MV-4-11 (cell line): ENCODE data around the gene HTRA1.

Experiments used
- DNase-seq: peaks from one replicate; lab custom pipeline; 2025; lab: John Stamatoyannopoulos, UW

The HTRA1 gene

DNA sequence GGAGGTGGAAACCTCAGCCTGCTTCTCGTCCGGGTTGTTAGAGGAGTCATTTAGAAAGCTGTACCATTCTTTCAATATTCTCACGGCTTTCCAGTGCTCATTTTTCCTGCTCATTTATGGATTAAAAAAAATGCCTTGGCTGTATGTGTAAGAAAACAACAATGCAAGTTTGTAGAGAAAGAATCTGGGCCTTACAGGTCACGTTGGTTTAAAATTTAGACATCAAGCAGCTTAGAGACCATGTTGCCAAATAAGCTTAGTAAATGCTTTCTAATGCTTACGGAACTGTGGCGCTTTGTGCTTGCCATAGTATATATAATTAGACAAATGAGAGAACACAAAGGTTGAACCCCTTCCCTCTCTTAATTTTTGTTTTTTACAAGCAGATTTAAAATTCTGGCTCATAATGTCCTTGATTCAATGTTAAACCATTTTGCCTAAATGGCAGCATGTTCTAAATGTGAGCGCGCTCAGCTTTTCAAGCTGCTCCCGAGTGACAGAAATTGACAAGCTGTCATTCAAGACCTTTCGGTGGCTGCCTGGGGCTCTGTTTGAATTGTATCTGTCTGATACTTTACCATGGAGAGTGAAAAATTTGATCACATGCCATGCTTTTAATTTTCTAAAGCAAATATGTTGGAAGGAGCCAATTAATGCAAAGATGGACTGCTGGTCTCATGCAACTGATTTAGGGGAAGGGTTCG lies 5.8 kb upstream of the HTRA1 start:
- DNase-seq = no peak

DNA sequence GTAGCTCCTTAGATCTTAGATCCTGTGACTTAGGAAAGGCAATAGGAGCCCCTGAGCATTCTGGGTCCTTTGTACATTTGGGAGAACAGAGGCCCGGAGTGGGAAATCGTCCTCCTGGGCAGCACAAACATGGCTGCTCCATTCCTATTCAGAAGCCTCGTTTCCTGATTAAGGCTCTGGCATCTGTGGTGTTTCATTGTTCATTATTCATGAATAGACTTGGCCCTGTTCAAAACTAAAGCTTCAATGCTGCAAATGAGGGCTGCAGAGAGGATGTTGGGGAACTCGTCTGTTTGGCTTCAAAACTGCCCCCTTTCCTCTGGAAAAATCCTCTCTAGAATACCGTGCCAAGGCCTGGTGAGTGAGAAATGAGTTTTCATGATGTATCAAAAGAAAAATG lies 3.4 kb upstream of the HTRA1 start:
- no peak for DNase-seq

DNA sequence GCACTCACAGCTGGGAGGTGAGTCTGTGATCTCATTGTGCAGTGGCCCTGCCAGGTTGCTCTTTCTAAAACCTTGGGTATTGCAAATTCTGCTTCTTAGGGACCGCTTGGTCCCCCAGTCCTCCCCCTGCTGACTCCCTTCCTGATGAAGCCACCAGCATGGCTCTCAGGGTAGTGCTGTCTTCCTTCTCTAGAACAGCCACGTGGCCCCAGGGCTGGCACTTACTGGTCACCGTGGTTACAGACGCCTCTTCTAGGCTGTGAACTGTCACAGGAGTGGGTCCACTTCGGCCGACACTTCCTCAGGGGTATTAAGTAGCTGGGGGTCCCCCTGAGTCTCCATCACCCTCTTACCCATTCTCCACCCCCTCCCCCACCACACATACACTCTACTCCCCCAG lies 2.7 kb upstream of the HTRA1 start:
- DNase-seq = no peak

DNA sequence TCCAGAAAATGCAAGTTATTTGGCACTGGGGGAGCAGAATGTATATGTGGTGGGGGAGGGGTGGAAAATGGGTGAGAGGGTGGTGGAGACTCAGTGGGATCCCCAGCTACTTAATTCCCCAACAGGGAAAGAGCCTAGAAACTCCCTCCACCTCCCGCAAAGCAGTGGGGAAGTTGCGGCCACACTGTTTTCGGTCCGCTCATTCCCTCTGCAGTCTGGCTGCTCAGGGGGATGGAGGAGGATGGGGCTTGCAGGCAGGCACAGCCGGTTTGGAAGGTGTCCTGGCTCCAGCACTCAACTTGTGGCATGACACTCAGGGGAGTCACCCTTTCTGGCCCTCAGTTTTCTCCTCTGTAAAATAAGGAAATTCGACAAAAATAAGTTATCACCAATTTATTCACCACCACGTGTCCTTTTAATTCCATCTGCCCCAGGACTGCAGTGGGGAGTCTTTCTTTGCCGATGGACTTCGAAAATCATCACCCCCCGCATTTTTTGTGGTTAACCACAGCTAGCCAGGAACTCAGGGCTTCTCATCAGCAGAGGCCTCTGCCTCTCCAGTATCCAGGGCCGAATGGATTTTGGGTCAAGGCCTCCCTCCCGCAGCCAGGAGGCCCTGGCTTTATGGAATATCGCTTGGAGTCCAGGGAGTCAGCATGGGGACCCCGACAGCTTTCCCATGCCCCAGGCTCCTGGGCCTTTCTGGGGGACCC lies 1.6 kb upstream of the HTRA1 start:
- peak; percentile 46 for DNase-seq

DNA sequence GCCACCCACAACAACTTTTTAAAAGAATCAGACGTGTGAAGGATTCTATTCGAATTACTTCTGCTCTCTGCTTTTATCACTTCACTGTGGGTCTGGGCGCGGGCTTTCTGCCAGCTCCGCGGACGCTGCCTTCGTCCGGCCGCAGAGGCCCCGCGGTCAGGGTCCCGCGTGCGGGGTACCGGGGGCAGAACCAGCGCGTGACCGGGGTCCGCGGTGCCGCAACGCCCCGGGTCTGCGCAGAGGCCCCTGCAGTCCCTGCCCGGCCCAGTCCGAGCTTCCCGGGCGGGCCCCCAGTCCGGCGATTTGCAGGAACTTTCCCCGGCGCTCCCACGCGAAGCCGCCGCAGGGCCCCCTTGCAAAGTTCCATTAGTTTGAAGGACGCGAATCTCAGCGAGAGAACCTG lies 461 bp upstream of the HTRA1 start:
- no peak for DNase-seq

DNA sequence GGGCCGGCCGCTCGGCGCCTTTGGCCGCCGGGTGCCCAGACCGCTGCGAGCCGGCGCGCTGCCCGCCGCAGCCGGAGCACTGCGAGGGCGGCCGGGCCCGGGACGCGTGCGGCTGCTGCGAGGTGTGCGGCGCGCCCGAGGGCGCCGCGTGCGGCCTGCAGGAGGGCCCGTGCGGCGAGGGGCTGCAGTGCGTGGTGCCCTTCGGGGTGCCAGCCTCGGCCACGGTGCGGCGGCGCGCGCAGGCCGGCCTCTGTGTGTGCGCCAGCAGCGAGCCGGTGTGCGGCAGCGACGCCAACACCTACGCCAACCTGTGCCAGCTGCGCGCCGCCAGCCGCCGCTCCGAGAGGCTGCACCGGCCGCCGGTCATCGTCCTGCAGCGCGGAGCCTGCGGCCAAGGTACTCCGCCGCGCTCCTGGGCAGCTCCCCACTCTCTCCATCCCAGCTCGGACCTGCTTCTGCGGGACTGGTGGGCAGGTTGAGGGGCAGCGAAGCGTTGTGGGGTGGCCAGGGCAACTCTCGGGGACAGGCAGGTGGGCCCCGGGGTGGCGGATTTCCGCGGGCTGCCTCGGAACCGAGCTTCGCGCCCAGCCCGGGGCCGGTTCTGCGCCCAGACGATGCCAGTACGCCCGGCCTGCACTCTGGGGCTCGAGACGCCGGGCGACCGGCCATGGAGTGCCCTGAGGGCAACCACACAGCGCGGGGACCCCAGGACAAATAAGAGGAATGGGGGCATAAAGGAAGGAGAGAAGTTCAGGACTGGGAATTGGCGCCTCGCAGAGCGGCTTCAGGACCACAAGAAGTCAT lies 578 bp downstream of the HTRA1 start:
- DNase-seq = no peak

DNA sequence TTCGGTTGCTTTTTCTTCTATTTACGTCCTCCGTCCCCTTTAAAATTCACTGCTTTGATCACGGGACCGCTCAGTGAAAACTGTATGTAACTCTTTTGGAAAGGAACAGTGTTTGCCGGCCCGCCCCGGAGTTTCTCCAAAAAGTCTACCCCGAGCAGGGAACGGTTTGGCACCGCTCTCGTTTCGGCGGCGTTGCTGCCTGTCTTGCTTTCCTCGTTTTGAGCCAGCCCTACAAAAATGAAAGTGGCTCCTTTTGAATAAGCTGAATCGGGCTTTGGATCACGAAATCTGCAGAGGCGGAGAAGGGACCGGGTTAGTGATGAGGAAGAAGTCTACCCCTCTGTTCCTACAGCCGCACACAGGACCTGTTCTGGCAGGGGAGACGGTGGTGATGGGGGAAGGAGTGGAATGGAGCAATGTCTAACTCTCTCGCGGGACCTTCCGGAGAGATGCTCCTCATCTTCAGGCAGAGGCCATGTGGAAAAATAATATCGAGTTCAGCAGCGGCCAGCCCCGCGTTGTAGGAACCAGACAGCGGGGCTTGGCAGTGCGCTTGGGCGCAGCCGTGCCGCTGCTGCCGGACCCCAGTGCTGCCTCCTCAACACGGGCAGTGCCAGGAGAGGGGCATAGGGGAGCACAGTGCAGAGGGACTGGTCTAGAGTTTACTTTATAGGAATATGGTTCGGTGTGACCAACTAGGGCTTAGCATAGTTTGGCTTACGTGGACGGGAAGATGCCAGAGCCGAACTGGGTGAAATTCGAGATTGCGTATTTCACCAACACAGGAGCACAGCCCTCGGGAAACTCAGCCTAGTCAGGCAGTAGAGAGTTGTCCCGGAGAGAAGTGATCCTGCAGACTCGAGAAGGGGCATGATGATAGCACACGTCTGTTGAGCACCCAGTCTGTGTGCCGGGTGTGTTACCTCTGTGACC lies 1.4 kb downstream of the HTRA1 start:
- no peak for DNase-seq

DNA sequence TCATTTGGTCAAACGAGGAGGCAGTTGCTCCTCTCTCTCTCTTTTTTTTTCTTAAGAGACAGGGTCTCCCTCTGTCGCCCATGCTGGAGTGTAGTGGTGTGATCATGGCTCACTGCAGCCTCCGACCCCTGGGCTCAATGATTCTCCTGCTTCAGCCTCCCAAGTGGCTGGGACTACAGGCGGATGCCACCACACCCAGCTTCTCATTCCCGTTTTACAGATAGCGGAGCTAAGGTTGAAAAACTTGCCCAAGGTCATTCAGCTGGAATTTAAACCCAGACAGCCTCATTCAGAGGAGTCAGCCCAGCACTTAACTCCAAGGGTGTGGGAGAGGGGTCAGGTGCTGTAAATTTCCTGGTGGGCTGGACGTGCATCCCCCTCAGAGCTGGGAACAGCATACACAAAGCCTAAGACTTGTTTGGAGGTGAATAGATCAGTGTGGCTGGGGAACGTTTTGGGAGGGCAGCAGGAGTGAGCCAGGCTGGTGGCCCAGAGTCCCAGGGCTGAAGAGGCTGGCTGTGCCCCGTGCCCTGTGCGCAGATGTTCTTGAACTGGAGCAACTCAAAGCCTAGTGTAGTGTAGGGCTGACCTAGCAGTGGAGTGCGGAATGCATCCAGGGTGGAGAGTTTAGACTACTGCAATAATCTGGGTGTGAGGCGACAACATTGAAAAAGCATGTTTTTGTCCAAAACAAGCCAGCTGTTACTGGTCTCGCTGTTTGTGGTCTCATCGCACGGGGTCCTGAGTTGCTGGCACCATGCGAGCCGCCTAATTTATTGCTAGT lies 2.3 kb downstream of the HTRA1 start:
- DNase-seq = no peak

DNA sequence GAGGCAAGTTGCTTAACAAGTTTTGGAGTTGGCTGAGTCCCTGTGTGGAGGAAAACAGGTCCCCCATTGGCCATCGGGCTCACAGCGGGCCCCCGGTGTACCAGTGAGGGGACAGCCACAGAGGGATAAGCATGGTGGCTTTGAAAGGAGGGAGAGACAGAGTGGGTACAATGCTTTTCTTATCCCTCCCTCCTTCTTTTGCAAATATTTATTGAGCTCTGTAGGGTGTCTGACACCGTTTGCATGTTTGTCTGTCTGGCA lies 2.8 kb downstream of the HTRA1 start:
- DNase-seq = peak; percentile 2

DNA sequence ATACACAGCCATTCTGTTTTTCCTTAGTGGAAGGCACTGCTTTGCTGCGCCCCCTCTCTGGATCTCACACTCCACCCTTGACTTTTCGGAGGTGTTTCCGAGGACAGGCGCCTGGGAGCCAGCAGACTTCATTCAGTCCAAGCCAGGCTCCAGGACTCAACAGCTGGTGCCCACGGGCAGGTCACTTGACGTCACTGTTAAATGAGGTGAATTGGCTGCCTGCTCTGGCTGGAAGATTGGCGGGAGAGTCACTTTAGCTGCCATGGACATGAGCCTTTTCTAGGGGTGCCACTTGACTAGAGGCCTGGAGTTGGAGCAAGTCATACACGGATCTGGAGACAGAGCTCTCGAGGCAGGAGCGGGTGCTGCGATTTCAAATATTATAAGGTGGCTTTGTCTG lies 3.2 kb downstream of the HTRA1 start:
- no peak for DNase-seq

DNA sequence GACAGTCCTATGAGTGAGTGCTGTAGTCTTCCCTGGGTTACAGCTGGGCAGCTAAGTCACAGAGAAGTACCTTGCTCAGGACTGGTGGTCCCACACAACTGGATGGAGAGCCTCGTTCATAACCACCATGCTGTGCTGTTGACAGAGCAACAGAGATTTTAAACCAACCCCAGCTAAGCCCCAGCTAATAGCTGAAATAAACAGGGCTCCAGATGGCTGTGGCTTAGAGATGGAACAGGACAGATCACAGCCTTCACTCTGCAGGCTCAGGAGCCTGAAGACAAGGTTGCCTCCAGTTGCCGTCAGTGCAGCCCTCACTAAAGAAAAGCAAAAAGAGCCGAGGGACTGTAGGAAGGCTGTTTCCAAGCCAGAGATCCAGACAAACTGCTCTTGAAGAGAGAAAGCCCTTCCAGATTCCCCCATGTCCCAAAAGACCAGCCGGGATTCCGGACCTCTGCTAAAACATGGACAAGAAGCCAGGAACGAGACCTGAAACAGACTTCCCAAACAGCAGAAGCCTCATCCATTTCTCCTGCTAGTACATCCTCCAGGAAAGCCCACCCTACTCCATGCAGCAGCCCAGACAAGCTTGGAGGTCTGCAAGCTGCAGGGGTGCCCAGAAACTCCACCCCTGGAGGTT lies 4.2 kb downstream of the HTRA1 start:
- DNase-seq = no peak

DNA sequence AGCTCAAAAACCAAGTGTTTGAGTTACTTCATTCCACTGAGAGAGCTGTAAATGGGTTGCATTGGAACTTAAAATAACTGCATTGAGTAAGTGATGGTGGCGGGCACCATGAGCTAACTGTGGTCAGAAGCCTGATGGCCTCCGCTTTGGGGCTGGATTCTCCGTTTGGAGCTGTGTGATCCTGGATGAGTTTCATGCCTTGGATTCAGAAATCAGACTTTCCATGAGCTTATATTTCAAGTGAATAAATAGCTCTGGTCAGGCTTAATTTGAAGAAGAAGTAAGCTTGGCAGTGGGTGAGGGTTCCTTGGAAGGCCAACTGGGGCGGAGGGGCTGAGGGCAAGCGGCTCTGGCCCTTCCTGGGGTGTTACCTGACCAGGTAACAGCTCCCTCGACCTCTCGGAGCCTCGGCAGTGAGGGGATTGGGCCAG lies 5.6 kb downstream of the HTRA1 start:
- peak; percentile 86 for DNase-seq

DNA sequence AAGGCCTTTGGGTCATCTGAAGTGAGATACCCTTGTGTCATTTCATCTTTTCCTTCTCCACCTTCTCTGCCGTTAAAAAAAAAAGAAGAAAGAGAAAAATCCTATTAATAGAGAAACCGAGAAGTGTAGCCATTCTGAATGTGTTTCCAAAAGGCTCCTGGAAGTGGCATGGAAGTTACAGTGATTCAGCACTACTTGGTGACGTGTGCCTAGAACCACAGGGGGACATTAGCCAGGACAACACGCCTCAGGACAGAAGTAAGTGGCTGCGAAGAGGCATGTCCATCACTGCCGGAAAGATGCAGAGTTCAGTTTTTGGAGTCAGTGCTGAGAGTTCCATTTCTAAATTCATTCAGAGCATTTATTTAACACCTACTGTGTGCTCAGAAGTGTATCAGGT lies 6.3 kb downstream of the HTRA1 start:
- peak; percentile 44 for DNase-seq

DNA sequence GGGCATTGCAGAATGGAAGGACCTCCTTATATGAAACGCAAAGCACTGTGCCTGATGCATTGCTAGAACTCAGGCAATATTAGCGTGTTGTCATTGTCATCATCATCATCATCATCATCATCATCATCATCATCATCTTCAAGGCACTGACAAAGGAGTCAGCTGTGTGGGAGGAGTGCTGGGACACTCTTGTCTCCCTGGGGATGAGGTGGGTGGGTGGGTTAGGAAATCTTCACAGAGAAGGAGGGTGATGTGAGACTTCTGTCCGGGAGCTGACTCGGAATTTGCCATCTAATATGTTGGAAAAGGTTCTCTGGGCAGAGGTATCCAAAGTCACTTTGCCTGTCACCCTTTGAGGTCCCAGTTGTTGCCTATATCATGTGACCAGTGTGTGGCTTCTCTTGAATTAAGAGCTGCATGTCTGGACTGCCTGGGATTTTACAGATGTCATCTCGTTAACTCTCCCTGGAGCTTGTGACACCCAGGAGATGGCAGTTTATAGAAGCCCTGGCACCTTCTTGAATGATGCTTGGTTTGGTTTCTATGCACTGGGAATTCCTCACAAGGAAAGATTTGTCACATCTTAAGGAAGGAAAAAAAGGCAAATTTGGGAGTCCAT lies 7.1 kb downstream of the HTRA1 start:
- peak; percentile 45 for DNase-seq

DNA sequence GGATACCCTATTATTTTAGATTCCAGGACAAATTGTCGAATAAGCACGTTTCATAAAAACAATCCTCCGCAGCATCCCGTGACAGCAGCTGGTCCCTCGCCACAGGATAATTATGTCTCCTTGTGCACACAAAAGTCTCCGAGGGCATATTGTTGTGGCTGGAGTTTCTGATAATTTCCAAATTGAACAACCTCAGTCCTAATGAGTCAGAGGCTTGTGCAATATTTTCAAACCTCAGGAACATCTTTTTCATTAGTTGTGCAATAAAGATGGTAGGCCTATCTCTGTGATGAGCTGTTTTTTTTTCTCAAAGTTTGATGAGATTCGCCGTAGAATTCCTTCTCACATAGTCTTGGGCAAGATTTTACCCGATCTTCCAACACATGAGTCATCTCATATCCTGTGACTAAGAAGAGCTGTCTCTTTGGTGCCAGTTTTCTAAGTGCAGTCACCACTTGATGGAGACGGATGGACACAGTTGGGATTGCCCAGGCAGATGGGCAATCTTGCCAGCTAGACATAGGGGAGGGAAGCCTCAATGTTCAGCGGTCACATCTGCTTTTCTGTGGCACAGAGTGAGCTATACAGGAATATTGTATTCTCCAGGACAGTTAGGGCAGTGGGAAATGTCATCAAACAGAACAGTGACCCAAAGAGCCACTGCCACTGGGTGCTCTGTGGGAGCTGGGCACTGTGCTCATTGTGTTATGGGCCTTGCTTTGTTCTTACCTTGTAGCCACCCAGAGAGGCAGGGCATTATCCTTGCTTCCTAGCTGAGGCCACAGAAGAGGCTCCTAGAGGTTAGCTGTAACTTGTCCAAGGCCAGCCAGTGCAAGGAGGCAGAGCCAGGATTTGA lies 7.8 kb downstream of the HTRA1 start:
- peak; percentile 99 for DNase-seq

DNA sequence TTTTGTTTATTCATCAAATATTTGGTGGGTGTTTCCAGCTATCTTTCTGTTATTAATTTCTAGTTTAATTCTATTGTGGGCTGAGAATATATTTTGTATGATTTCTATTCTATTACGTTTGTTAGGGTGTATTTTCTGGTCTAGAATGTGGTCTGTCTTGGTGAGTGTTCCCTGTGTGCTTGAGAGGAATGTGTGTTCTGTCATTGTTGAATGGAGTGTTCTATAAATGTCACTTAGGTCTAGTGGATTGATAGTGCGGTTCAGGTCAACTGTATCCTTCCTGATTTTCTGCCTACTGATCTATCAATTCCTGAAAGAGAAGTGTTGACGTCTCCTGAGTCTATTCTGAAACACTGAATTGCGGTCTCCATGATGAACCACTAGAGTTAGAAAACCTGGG lies 8.5 kb downstream of the HTRA1 start:
- DNase-seq = no peak

DNA sequence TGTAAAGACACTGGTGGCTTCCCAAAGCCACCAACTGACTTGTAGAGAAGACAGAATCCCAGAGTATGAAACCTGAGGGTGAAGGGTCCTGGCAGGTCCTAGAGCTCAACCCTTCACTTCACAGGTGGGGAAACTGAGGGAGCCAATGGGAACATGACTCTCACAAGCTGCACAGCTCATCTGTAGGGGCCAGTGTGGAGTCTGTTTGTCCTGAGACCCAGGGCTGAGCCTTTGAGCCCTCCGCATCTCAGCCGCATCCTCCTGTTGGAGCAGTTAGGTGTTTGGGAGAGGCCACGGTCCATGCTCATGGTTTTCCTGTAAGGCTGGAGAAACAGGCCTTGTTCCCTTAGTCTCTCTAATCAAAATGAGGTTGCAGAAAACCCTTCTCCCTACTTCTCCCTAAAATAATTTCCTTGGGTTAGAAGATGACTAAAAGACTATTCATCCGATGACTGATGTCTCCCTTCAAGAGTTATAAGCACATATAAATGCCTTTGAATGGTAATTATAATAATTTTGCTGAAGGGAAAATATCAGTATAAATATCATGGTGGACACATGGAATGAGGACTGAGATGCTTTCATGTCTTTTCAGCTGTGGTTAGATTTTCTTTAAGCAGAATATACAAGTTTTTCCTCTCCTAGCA lies 10.3 kb downstream of the HTRA1 start:
- DNase-seq = no peak

DNA sequence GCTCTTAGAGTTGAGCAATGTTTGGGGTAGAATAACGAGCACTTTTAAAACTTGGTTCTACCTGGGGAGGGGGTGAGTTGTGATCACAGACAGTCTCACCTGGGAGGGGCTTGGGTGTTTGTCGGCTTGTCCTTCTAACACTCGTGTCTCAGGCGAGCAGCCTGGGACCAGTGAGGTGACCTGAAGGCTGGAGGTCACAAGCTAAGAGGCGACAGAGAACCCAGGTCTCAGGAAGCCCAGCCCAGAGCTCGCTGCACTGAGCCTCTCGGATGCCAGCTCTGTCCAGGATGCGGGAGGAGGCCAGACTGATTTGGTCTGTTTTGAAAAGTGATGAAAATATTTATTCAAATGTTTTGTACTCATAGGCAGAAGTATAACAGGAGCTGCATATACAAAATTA lies 11.8 kb downstream of the HTRA1 start:
- no peak for DNase-seq
